Neural progenitor cell (in vitro differentiated cells): ENCODE measurements around the gene CHPF.

ENCODE experiments used
- EZH2 ChIP-seq: fragments of 200-600 bp; sonication (generic); IDR thresholded peaks from 2 replicates; pipeline ENCODE4 v1.6.1; 2017; ENCODE audit warnings: antibody characterized with exemption, mild to moderate bottlenecking, moderate library complexity
- EZH2phosphoT487 ChIP-seq: fragments of 200-600 bp; sonication (generic); IDR thresholded peaks from 2 replicates; pipeline ENCODE4 v1.6.1; 2017; ENCODE audit warnings: antibody characterized with exemption
- TF ChIP-seq, protein P1 (sequence below): fragments of 200-600 bp; sonication (generic); IDR thresholded peaks from 2 replicates; pipeline ENCODE4 v1.5.1; 2017; ENCODE audit warnings: antibody characterized with exemption, mild to moderate bottlenecking

DNA sequence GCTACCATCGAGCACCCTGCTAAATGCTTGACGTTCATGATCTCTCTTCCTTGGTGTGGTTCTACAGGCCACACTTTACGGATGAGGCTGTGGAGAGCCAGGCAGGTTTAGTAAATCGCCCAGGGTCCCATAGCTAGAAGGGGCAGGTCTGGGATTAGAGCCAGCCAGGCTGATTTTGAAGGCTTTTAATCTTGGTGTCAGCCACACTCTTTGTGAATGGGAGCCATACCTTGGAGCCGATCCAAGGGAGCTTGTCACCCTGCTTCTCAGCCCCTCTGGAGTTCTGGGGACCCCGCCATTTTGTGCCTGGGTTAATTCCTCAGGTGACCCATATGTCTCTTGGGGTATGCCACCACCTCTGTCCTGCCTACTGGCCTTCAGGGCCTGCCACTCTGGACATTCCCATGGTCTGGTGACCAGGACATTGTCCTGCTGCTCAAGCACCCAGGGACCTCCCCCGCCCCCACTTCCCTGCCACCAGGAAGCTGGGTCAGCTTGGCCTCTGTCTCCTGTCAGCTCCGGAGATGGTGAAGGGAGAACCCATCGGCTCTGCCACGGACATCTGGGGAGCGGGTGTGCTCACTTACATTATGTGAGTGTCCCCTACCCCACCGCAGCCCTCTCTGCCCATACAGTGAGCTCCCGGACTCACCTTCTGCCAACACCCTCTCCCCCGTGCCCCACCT, 52.2 kb downstream of the CHPF start:
- TF ChIP-seq, protein P1, sequence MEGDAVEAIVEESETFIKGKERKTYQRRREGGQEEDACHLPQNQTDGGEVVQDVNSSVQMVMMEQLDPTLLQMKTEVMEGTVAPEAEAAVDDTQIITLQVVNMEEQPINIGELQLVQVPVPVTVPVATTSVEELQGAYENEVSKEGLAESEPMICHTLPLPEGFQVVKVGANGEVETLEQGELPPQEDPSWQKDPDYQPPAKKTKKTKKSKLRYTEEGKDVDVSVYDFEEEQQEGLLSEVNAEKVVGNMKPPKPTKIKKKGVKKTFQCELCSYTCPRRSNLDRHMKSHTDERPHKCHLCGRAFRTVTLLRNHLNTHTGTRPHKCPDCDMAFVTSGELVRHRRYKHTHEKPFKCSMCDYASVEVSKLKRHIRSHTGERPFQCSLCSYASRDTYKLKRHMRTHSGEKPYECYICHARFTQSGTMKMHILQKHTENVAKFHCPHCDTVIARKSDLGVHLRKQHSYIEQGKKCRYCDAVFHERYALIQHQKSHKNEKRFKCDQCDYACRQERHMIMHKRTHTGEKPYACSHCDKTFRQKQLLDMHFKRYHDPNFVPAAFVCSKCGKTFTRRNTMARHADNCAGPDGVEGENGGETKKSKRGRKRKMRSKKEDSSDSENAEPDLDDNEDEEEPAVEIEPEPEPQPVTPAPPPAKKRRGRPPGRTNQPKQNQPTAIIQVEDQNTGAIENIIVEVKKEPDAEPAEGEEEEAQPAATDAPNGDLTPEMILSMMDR: no peak
- no peak for TF ChIP-seq EZH2
- no peak for TF ChIP-seq EZH2phosphoT487
